Lower leg skin (tissue), 3 donors: ENCODE data around the gene AGO3.

Experiments
- POLR2A ChIP-seq, 2 donors: fragments of 450-650 bp; IDR thresholded peaks; one replicate each; pipeline ENCODE4 v1.6.1; 2016 to 2017; ENCODE audit warnings: antibody characterized with exemption in 2 of 2, mild to moderate bottlenecking in 1 of 2, moderate library complexity in 1 of 2
- TF ChIP-seq, protein P1 (sequence below), 3 donors: fragments of 450-650 bp; IDR thresholded peaks; one replicate each; pipeline ENCODE4 v1.5.1; 2016; ENCODE audit warnings: antibody characterized with exemption in 3 of 3, mild to moderate bottlenecking in 3 of 3, moderate library complexity in 2 of 3

DNA sequence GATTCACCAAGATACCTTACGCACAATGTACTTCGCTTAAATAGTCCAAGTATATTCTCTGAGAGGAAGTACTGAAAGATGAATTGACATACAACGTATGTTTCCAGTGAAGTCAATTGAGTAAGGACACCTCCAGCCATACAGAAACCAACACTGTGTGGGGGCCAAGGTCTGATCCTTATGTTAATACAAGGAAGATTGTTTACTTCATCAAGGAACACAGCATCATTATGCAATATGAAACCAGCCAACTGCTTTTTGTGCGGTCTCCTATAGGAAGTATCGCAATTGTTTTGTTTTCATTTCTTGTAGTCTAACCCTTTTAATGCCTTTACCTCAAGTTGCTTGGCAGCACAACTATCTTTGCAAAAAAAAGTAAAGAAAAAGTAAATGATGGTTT lies 124.8 kb downstream of the AGO3 start:
- no peak for TF ChIP-seq POLR2A (IDR thresholded peaks at IDR 0.05)
- TF ChIP-seq, protein P1, sequence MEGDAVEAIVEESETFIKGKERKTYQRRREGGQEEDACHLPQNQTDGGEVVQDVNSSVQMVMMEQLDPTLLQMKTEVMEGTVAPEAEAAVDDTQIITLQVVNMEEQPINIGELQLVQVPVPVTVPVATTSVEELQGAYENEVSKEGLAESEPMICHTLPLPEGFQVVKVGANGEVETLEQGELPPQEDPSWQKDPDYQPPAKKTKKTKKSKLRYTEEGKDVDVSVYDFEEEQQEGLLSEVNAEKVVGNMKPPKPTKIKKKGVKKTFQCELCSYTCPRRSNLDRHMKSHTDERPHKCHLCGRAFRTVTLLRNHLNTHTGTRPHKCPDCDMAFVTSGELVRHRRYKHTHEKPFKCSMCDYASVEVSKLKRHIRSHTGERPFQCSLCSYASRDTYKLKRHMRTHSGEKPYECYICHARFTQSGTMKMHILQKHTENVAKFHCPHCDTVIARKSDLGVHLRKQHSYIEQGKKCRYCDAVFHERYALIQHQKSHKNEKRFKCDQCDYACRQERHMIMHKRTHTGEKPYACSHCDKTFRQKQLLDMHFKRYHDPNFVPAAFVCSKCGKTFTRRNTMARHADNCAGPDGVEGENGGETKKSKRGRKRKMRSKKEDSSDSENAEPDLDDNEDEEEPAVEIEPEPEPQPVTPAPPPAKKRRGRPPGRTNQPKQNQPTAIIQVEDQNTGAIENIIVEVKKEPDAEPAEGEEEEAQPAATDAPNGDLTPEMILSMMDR (IDR thresholded peaks at IDR 0.05), result no peak
